ENCODE results near the gene QRFP. TPM values are rescaled to one million over a fixed set of nuclear protein-coding genes. Genes with fewer than 3 reads are reported as not detected.

Gene QRFP
- total RNA-seq, 4 donors from 2014 or later: not detected

DNA sequence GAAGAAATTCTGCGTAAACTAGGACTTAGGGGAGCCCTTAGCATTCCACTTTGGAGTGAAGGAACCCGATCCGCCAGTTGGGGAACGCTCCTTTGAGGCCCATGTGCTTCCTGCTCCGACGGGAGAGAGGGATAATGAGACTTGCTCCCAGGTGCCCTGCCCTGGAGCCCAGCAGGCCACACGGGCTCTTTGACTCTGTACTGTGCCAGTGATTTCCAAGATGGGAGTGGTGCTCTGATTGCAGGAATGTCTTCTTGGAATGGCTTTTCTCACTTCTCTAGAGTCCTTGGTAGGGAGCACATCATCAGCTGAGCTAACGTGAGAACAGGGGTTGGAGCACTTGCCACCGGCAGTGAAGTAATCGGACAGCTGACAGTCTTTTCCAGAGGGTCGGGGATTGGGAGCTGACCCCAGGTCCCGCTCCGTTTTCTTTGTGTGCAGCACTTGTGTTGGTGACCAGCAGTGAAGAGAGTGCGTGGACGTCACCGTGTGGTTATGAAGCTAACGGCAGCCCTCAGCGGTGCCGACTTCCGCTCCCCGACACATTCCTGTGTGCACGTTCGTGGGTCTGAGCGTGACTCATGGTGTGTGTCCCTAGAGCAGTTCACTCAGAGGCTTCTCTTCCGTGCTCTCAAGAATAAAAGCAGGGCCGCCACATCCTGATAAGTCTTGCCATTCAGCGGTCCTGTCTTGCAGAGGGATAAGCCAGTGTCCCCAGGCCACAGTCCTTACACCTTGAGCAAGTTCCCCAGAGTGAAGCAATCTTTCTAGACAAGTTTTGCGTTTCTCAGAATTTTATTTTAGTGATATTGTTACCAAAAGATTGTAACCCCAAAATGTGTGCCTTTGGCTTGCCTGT lies 35.9 kb downstream of the QRFP start:
- peak; percentile 88 to 91 for DNase-seq (ENCODE audit: low spot score in 2 of 2)
- Histone ChIP-seq H3K27me3 (no peaks in the 10 kb centered on the region), H3K9me3 (no peaks in the 10 kb centered on the region), H3K4me3 (no peak overlapping the region), H3K27ac (peak overlapping the region; percentile 72), H3K36me3 (peaks cover 55% of the 10 kb centered on the region), H3K4me1 (peaks cover 47% of the 10 kb centered on the region)
- TF ChIP-seq POLR2A (IDR thresholded peaks at IDR 0.05) (peak in 1 of 2 donors; percentile 23), POLR2AphosphoS5 (IDR thresholded peaks at IDR 0.05) (peak in 2 of 3 donors; percentile 7 to 64), EP300 (IDR thresholded peaks at IDR 0.05) (no peak)
- TF ChIP-seq, protein P1, sequence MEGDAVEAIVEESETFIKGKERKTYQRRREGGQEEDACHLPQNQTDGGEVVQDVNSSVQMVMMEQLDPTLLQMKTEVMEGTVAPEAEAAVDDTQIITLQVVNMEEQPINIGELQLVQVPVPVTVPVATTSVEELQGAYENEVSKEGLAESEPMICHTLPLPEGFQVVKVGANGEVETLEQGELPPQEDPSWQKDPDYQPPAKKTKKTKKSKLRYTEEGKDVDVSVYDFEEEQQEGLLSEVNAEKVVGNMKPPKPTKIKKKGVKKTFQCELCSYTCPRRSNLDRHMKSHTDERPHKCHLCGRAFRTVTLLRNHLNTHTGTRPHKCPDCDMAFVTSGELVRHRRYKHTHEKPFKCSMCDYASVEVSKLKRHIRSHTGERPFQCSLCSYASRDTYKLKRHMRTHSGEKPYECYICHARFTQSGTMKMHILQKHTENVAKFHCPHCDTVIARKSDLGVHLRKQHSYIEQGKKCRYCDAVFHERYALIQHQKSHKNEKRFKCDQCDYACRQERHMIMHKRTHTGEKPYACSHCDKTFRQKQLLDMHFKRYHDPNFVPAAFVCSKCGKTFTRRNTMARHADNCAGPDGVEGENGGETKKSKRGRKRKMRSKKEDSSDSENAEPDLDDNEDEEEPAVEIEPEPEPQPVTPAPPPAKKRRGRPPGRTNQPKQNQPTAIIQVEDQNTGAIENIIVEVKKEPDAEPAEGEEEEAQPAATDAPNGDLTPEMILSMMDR (IDR thresholded peaks at IDR 0.05): peak in 1 of 2 donors; percentile 19
- 54% methylated on average over 14 of the region's 28 CpGs for WGBS

DNA sequence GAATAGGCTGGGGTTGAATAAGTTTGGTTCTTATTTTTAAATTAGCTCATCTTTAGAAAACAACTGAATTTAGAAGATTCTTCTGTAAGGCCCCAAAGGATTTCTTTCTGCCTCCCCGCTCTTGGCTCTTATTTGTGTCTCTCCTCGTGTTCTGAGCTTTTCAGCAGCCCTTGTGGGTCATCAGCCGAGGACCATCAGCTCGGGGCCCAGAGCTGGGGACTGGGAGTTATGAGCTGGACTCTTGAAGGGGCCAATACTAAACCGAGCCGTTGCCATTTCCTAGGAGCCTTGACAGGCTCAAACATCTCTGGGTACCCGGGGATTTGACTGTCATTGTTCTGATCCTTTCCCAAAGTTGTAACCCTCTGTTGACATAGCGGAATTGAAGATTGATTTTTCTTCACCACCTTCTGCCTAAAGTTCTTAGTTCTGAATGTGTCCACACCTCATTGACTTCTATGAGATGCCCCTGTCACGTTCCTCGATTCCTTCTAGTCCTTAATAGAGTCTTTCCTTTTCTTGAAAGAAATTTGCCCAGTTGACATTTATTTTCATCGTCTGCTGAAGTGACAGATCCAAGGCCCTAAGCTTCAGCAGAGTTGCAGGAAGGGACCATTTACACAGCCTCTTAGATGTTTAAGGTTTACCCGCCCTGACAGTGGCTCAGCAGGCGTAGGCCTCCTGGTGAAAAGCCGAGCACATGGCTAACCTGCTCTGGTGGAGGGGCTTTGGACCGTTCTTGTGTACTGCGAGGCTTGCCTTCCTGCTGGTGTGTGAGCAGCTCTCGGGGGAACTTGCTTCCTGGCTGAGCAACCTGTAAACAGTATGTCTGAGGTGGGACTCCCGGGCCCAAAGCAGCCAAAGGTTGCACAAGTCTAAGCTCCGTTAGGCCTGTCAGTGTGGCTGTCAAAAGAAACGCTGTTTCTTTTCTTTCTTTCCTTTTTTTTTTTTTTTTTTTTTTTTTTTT lies 37.6 kb downstream of the QRFP start:
- Histone ChIP-seq H3K4me1 (peaks cover 44% of the 10 kb centered on the region), H3K27ac (peak overlapping the region; percentile 63), H3K4me3 (no peak overlapping the region), H3K9me3 (no peaks in the 10 kb centered on the region), H3K27me3 (no peaks in the 10 kb centered on the region), H3K36me3 (peaks cover 59% of the 10 kb centered on the region)
- peak; percentile 53 to 72 for DNase-seq (ENCODE audit: low spot score in 2 of 2)
- 72% methylated on average over 19 of the region's 20 CpGs for WGBS
- TF ChIP-seq POLR2AphosphoS5 (IDR thresholded peaks at IDR 0.05) (no peak), POLR2A (IDR thresholded peaks at IDR 0.05) (no peak), EP300 (IDR thresholded peaks at IDR 0.05) (no peak)
- TF ChIP-seq, protein P1 (IDR thresholded peaks at IDR 0.05): no peak

DNA sequence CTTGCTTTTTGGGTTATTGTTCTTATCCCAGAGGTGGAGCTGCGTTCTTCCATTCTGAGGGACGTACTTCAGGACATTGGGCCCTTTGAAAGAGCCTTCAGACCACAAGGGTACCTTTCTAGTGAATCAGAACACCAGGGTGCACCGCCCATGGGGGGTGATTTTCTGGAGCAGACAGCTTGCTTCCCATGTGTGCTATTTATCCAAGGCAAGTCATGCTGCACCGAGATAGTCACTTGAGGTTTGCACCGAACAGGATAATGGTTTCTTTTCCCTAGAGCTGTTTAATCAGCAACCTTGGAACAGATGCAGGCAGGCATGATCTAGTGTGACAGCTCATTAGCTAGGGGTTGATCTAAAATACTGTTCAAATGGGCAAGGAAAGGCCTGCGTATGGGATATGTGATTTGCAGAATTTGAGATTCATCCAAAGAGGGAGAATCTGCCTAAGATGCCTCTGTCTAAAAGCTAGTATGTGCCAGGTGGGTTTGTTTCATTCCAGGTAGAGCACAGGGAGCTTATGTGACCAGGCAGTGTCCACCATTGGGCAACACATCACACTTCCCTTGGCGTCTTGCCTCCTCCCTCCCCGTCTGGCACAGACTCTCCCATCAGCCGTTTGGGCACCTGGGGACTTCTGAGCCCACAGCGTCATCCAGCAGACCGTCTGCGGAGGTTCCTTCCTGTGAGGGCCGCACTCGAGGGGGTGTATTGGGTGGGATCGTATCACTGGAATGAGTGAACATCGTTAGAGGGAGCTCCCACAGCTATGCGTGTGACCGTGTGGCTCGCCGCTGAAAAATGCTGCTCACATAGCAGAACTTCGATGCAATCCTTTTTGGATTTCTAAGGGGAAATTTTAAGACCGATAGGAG lies 38.5 kb downstream of the QRFP start:
- WGBS: 65% methylated on average over 21 of the region's 22 CpGs
- Histone ChIP-seq H3K4me1 (peaks cover 37% of the 10 kb centered on the region), H3K27me3 (no peaks in the 10 kb centered on the region), H3K36me3 (peaks cover 54% of the 10 kb centered on the region), H3K27ac (peak overlapping the region; percentile 10), H3K9me3 (no peaks in the 10 kb centered on the region), H3K4me3 (no peak overlapping the region)
- peak in 1 of 3 donors; percentile 17 for TF ChIP-seq POLR2AphosphoS5 (IDR thresholded peaks at IDR 0.05)
- TF ChIP-seq, protein P1 (IDR thresholded peaks at IDR 0.05): no peak
- peak; percentile 77 to 82 for DNase-seq (ENCODE audit: low spot score in 2 of 2)

DNA sequence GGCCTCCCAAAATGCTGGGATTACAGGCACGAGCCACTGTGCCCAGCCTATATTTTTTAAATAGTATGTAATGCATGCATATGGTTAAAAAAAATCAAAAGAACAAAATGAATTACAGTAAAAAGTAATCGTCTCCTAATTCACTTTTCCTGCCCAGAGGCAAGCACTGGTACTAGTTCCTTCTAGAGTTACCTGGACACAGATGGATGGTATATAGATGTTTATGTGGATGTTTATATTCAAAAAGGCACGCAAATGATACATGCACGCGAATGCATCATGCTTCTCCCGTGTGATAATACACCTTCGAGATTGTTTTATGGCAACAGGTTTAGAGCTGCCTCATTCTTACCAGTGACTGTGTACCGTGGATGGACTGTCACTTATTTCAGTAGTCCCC lies 40.1 kb downstream of the QRFP start:
- TF ChIP-seq POLR2A (IDR thresholded peaks at IDR 0.05): no peak
- no peak for TF ChIP-seq EP300 (IDR thresholded peaks at IDR 0.05)
- TF ChIP-seq POLR2AphosphoS5 (IDR thresholded peaks at IDR 0.05): no peak
- TF ChIP-seq, protein P1 (IDR thresholded peaks at IDR 0.05): no peak
- no peaks in the 10 kb centered on the region for H3K9me3 ChIP-seq
- H3K4me3 ChIP-seq: no peak overlapping the region
- no peaks in the 10 kb centered on the region for H3K27me3 ChIP-seq
- H3K36me3 ChIP-seq: peaks cover 49% of the 10 kb centered on the region
- 81% methylated on average over 8 of the region's 8 CpGs for WGBS
- peak in 1 of 2 donors; percentile 3 for DNase-seq (ENCODE audit: low spot score in 2 of 2)
- no peak overlapping the region for H3K27ac ChIP-seq
- H3K4me1 ChIP-seq: peaks cover 29% of the 10 kb centered on the region

Data from suprapubic skin (tissue), 4 donors.